H1 (cell line): ENCODE measurements around the gene ASTN2. TPM values are rescaled to one million over a fixed set of nuclear protein-coding genes. Genes with fewer than 3 reads are reported as not detected.

ENCODE experiments used
- CTCF ChIA-PET: fragments of 300-600 bp; sonication (Branson Sonifier 250); formaldehyde crosslinking; loops from one replicate; lab custom pipeline; 2021; ENCODE audit not compliant: partially characterized antibody; lab: Charles Lee
- POLR2A ChIA-PET: fragments of 300-600 bp; sonication (Branson Sonifier 250); formaldehyde crosslinking; loops from one replicate; lab custom pipeline; 2021; ENCODE audit warnings: inconsistent platforms; ENCODE audit not compliant: partially characterized antibody; lab: Charles Lee
- DNase-seq, 2 experiments: peaks; one replicate each; pipeline versions ENCODE4 v3.0.0 to v3.0.0-alpha.2; 2010 to 2022; ENCODE audit warnings: low spot score in 2 of 2, low read depth in 1 of 2, mixed read lengths in 1 of 2
- FAIRE-seq: peaks from 2 replicates; lab custom pipeline; 2011; peaks lifted over from hg19 to GRCh38; lab: Jason Lieb, UNC
- H2AFZ ChIP-seq: 2 replicates; pipeline ENCODE4 v1.8.1; 2012; ENCODE audit warnings: low read length, inconsistent platforms
- H2AK5ac ChIP-seq: 2 replicates; pipeline ENCODE4 v1.6.1; 2013; ENCODE audit warnings: low read depth, low read length
- H2BK120ac ChIP-seq: replicated peaks from 2 replicates; pipeline ENCODE3; 2013; ENCODE audit warnings: low read depth, low read length, inconsistent platforms
- H2BK12ac ChIP-seq: 2 replicates; pipeline ENCODE4 v1.6.1; 2013; ENCODE audit warnings: low read depth, low read length
- H2BK15ac ChIP-seq: 2 replicates; pipeline ENCODE4 v1.6.1; 2013; ENCODE audit warnings: low read length
- H2BK20ac ChIP-seq: 2 replicates; pipeline ENCODE4 v1.6.1; 2013; ENCODE audit warnings: low read length
- H2BK5ac ChIP-seq: 2 replicates; pipeline ENCODE4 v1.6.1; 2013; ENCODE audit warnings: low read depth, low read length
- H3K14ac ChIP-seq: 2 replicates; pipeline ENCODE4 v1.6.1; 2013; ENCODE audit warnings: inconsistent platforms; ENCODE audit not compliant: insufficient read length
- H3K18ac ChIP-seq: 2 replicates; pipeline ENCODE4 v1.6.1; 2013; ENCODE audit warnings: low read length; ENCODE audit errors: extremely low read depth
- H3K23ac ChIP-seq: 2 replicates; pipeline ENCODE4 v1.6.1; 2013; ENCODE audit warnings: inconsistent platforms; ENCODE audit not compliant: insufficient read length
- H3K23me2 ChIP-seq: 2 replicates; pipeline ENCODE4 v1.6.1; 2013; ENCODE audit warnings: low read depth, low read length
- H3K27ac ChIP-seq: 2 replicates; pipeline ENCODE4 v1.6.1; 2011; ENCODE audit warnings: low read depth, low read length, inconsistent platforms
- H3K27me3 ChIP-seq, 4 experiments: replicated peaks in 1 of 4; 1 replicate in 1 of 4; 2 replicates in 3 of 4; pipeline versions ENCODE4 v1.6.1 to v1.8.1; 2011 to 2013; ENCODE audit warnings: low read length in 3 of 4, mild to moderate bottlenecking in 3 of 4, inconsistent platforms in 2 of 4, mixed read lengths in 2 of 4, moderate library complexity in 1 of 4; ENCODE audit not compliant: control insufficient read depth in 3 of 4, insufficient read depth in 3 of 4; ENCODE audit errors: extremely low read depth in 1 of 4
- H3K36me3 ChIP-seq, 4 experiments: 2 replicates each; pipeline versions ENCODE4 v1.6.1 to v1.8.1; 2011 to 2013; ENCODE audit warnings: mild to moderate bottlenecking in 4 of 4, low read length in 3 of 4, moderate library complexity in 2 of 4, control low read depth in 1 of 4, inconsistent platforms in 1 of 4; ENCODE audit not compliant: insufficient read depth in 4 of 4, control insufficient read depth in 2 of 4
- H3K4ac ChIP-seq: replicated peaks from 2 replicates; pipeline ENCODE3; 2013; ENCODE audit warnings: low read length, low read depth, mixed read lengths, inconsistent platforms; ENCODE audit not compliant: insufficient read length
- H3K4me1 ChIP-seq, 4 experiments: replicated peaks in 1 of 4; 1 replicate in 1 of 4; 2 replicates in 3 of 4; pipeline versions ENCODE4 v1.6.1 to v1.8.1; 2011 to 2013; ENCODE audit warnings: low read length in 3 of 4, inconsistent platforms in 2 of 4, mixed read lengths in 1 of 4; ENCODE audit not compliant: insufficient read depth in 4 of 4, control insufficient read depth in 3 of 4
- H3K4me2 ChIP-seq, 2 experiments: 2 replicates each; pipeline versions ENCODE4 v1.6.1 to v1.8.1; 2011 to 2013; ENCODE audit warnings: low read depth in 2 of 2, low read length in 2 of 2, control low read depth in 1 of 2, inconsistent platforms in 1 of 2, mild to moderate bottlenecking in 1 of 2; ENCODE audit not compliant: insufficient read depth in 1 of 2
- H3K4me3 ChIP-seq, 4 experiments: fragments of 200-600, 300-600 bp in 1 of 4; sonication (generic), shearing (Covaris generic), sonication (Bioruptor Twin) in 1 of 4; 2 replicates each; pipeline versions ENCODE4 v1.5.1 to v1.8.1; 2011 to 2016; ENCODE audit warnings: low read length in 4 of 4, low read depth in 3 of 4, control low read depth in 2 of 4, inconsistent platforms in 2 of 4, mild to moderate bottlenecking in 2 of 4, mixed read lengths in 1 of 4, moderate library complexity in 1 of 4; ENCODE audit not compliant: insufficient read depth in 2 of 4; ENCODE audit errors: extremely low read depth in 1 of 4
- H3K56ac ChIP-seq: replicated peaks from 2 replicates; pipeline ENCODE3; 2013; ENCODE audit warnings: low read depth, mild to moderate bottlenecking, mixed read lengths, low read length, inconsistent platforms; ENCODE audit not compliant: insufficient read length
- H3K79me1 ChIP-seq: 2 replicates; pipeline ENCODE4 v1.6.1; 2013; ENCODE audit warnings: low read depth, low read length, control low read depth
- H3K79me2 ChIP-seq, 2 experiments: 2 replicates each; pipeline versions ENCODE4 v1.6.1 to v1.8.1; 2012 to 2013; ENCODE audit warnings: low read length in 2 of 2, mild to moderate bottlenecking in 2 of 2, inconsistent platforms in 1 of 2; ENCODE audit not compliant: insufficient read depth in 2 of 2, control insufficient read depth in 1 of 2
- H3K9ac ChIP-seq, 4 experiments: replicated peaks in 1 of 4; 1 replicate in 1 of 4; 2 replicates in 3 of 4; pipeline versions ENCODE4 v1.6.1 to v1.8.1; 2011 to 2013; ENCODE audit warnings: low read depth in 3 of 4, low read length in 3 of 4, control low read depth in 2 of 4, mild to moderate bottlenecking in 2 of 4, moderate library complexity in 2 of 4, inconsistent platforms in 1 of 4; ENCODE audit errors: extremely low read depth in 1 of 4
- H3K9me3 ChIP-seq, 2 experiments: 2 replicates each; pipeline versions ENCODE4 v1.6.1 to v1.8.1; 2012 to 2013; ENCODE audit warnings: mild to moderate bottlenecking in 2 of 2, moderate library complexity in 2 of 2, control low read depth in 1 of 2, inconsistent platforms in 1 of 2, low read depth in 1 of 2, low read length in 1 of 2, mixed read lengths in 1 of 2; ENCODE audit not compliant: insufficient read depth in 2 of 2
- H4K20me1 ChIP-seq, 2 experiments: replicated peaks in 1 of 2; 2 replicates each; pipeline versions ENCODE3 to v1.8.1; 2011 to 2013; ENCODE audit warnings: inconsistent platforms in 2 of 2, low read length in 2 of 2, mild to moderate bottlenecking in 1 of 2; ENCODE audit not compliant: insufficient read depth in 2 of 2, control insufficient read depth in 1 of 2
- H4K5ac ChIP-seq: 2 replicates; pipeline ENCODE4 v1.6.1; 2013; ENCODE audit warnings: low read length, low read depth, mixed read lengths, inconsistent platforms; ENCODE audit not compliant: insufficient read length
- H4K8ac ChIP-seq: 2 replicates; pipeline ENCODE4 v1.8.0; 2013; ENCODE audit warnings: mild to moderate bottlenecking, moderate library complexity, low read length, inconsistent platforms; ENCODE audit not compliant: insufficient read depth; ENCODE audit errors: extremely low read depth
- H4K91ac ChIP-seq: replicated peaks from 2 replicates; pipeline ENCODE3; 2013; ENCODE audit warnings: low read length, mixed read lengths, inconsistent platforms; ENCODE audit not compliant: insufficient read length
- CHD1 ChIP-seq: IDR thresholded peaks from 2 replicates; pipeline ENCODE4 v1.6.1; 2012; ENCODE audit warnings: low read depth, low read length, improper control_type of control experiment
- CTBP2 ChIP-seq: IDR thresholded peaks from 2 replicates; pipeline ENCODE4 v1.7.0; 2011; ENCODE audit warnings: borderline replicate concordance, mild to moderate bottlenecking, moderate library complexity, mixed read lengths, low read length; ENCODE audit not compliant: insufficient read depth, insufficient read length
- NRF1 ChIP-seq: IDR thresholded peaks from 2 replicates; pipeline ENCODE4 v1.6.1; 2011; ENCODE audit warnings: mild to moderate bottlenecking, low read depth, low read length, improper control_type of control experiment
- SUZ12 ChIP-seq: fragments of 200-600 bp; sonication (generic); IDR thresholded peaks from 2 replicates; pipeline ENCODE4 v1.6.1; 2012; ENCODE audit warnings: mild to moderate bottlenecking, inconsistent platforms, low read length, moderate library complexity, mixed read lengths
- WGBS, 2 experiments: shearing (Covaris generic) in 1 of 2; methylation state at CpG; one replicate each; pipeline versions ENCODE4 v1.1.6 to v1.1.7; 2013 to 2015; ENCODE audit warnings: low lambda C conversion rate in 2 of 2, mixed read lengths in 2 of 2, inconsistent platforms in 1 of 2, low coverage in 1 of 2, missing lambda C conversion rate in 1 of 2; ENCODE audit not compliant: insufficient replicate concordance in 2 of 2, insufficient coverage in 1 of 2, insufficient read length in 1 of 2; ENCODE audit errors: extremely low coverage in 1 of 2, missing lambda C conversion rate in 1 of 2; 5-methylcytosine and 5-hydroxymethylcytosine counted together
- polyA plus RNA-seq, 7 experiments: library from polyadenylated mRNA; depleted of rRNA in 3 of 7; stranded (reverse) in 5 of 7; unstranded in 2 of 7; fragments of >200 nt in 5 of 7; fragments of 200-250 nt in 2 of 7; gene quantifications; 1 replicate in 5 of 7; 2 replicates in 1 of 7; 4 replicates in 1 of 7; pipeline versions ENCODE4 v1.2.1 to v1.2.3, GENCODE V29; 2011 to 2013; ENCODE audit warnings: missing spikeins in 2 of 7, mixed read lengths in 2 of 7
- total RNA-seq: library from RNA; stranded (reverse); fragmentation: NEBNext Ultra II Directional; extraction: Animal tissue kit (Norgen Biotek cat#: 25700); gene quantifications from 2 replicates; pipeline ENCODE4 v1.2.1, GENCODE V29; 2021
- TF ChIP-seq, protein P1 (sequence below): IDR thresholded peaks from 2 replicates; pipeline ENCODE4 v1.6.1; 2012; ENCODE audit warnings: inconsistent platforms

The ASTN2 gene
- total and polyA plus RNA-seq, 2 of the 8 experiments (the other 6 are each of a cell fraction or from before 2014, with no cell fraction given), result 8.2 to 13.7 TPM

DNA sequence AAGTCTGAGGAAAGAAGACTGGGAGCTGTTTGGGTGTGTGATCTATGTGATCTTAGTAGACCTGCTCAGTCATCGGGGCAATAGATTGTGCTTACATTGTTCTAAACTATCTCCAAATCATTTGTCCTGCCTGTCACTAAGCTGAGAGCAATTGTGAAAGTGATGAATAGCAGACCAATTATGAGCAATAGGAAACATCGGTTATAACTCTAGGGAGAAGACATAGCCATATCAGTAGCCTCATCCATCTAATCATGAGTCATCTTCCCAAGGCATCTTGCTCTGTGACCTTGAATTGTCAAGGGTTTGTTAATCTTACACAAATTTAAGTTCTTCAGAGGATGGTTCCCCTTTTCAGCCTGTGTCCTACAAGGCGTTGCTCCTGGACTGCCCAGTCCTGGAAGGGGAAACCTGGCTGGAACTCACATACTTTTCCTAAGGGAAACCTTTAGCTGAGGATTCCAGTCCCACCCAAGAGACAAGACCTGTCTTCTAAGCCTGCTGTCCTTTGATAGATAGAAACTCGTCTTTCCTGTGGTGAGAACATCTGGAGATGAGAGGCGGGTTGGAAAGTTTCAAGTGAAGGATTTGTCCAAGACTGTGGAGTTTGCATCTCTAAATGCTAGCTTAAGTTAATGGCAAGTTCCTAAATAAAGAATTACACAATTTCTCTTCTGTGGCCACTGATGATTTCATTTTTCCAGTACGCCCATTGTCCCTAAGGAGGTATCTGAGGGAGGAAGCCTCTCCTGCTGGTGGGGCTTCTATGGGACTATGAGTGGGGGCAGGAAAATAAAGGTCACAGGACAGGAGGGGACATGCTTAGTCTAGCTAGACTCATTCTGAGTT is 781.6 kb downstream of the ASTN2 start:
- Histone ChIP-seq H2AFZ (no peak overlapping the region), H3K4me3 (no peak overlapping the region), H3K9me3 (no peaks in the 10 kb centered on the region), H2BK120ac (no peak overlapping the region), H2BK15ac (no peak overlapping the region), H3K18ac (no peak overlapping the region), H3K4me2 (no peak overlapping the region), H2BK20ac (no peak overlapping the region), H2BK5ac (no peak overlapping the region), H2AK5ac (no peak overlapping the region), H3K27me3 (no peaks in the 10 kb centered on the region), H3K27ac (no peak overlapping the region), H3K9ac (no peak overlapping the region), H4K91ac (no peak overlapping the region), H4K8ac (no peak overlapping the region), H3K79me2 (no peaks in the 10 kb centered on the region), H2BK12ac (no peak overlapping the region), H3K36me3 (0 out of 8 replicates have a peak, but pooled peaks cover 0 to 3% (median 0%) of the 10 kb centered on the region in 4 experiments), H3K56ac (no peak overlapping the region), H3K23ac (no peak overlapping the region), H3K23me2 (no peaks in the 10 kb centered on the region), H3K14ac (no peak overlapping the region), H3K4me1 (no peaks in the 10 kb centered on the region), H4K20me1 (no peaks in the 10 kb centered on the region), H3K79me1 (no peaks in the 10 kb centered on the region), H3K4ac (no peak overlapping the region), H4K5ac (no peak overlapping the region)
- FAIRE-seq (no peak), DNase-seq (no peak)
- POLR2A ChIA-PET, result no interaction called here
- WGBS, 2 experiments, result 96% methylated on average over 6 of the region's 6 CpGs; no CpG with 5 or more reads in 1 of the 2 experiments
- TF ChIP-seq NRF1, result no peak
- TF ChIP-seq, protein P1, sequence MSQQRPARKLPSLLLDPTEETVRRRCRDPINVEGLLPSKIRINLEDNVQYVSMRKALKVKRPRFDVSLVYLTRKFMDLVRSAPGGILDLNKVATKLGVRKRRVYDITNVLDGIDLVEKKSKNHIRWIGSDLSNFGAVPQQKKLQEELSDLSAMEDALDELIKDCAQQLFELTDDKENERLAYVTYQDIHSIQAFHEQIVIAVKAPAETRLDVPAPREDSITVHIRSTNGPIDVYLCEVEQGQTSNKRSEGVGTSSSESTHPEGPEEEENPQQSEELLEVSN, result no peak
- no peak for TF ChIP-seq SUZ12
- TF ChIP-seq CTBP2, result no peak
- TF ChIP-seq CHD1, result no peak
- CTCF ChIA-PET, result interaction anchor here (1.0 to 2.8 kb wide), 3 partner anchors 13 to 1148 kb away, joined by 4 to 17 read pairs (median 4); no protein-coding TSS in a partner anchor
